ENCODE data around the gene PKN3.

DNA sequence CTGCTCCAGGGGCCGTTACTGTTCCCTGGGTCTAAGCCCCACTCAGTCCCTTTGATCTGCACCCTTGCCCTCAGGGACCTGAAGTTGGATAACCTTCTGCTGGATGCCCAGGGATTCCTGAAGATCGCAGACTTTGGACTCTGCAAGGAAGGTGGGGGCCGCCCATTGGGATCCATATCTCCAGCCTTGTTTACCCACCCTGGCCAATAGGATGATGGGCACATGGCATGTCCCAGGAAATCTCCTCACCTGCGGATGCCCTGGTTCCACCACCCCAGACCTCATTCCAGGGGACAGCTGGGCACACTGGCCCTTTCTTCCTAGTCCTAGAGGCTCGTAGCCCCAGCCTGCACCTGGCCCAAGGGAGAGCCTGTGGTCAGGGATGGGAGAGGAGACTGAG lies 16.2 kb downstream of the PKN3 start:
- TF ChIP-seq, protein P1, sequence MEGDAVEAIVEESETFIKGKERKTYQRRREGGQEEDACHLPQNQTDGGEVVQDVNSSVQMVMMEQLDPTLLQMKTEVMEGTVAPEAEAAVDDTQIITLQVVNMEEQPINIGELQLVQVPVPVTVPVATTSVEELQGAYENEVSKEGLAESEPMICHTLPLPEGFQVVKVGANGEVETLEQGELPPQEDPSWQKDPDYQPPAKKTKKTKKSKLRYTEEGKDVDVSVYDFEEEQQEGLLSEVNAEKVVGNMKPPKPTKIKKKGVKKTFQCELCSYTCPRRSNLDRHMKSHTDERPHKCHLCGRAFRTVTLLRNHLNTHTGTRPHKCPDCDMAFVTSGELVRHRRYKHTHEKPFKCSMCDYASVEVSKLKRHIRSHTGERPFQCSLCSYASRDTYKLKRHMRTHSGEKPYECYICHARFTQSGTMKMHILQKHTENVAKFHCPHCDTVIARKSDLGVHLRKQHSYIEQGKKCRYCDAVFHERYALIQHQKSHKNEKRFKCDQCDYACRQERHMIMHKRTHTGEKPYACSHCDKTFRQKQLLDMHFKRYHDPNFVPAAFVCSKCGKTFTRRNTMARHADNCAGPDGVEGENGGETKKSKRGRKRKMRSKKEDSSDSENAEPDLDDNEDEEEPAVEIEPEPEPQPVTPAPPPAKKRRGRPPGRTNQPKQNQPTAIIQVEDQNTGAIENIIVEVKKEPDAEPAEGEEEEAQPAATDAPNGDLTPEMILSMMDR (IDR thresholded peaks at IDR 0.05; ENCODE audit: low read length), result no peak
- no peak for TF ChIP-seq EZH2 (IDR thresholded peaks at IDR 0.05; ENCODE audit: borderline replicate concordance, low read length)

Data from OCI-LY1 (cell line).